Psoas muscle (tissue), 8 donors: Measurements from ENCODE around the gene CLBA1. TPM values are rescaled to one million over a fixed set of nuclear protein-coding genes. Genes with fewer than 3 reads are reported as not detected.

ENCODE experiments used
- ATAC-seq, 4 donors: fragments of 200-7000 bp; cut with Tn5 transposase; one replicate each; pipeline ENCODE4 v1.9.1; 2020; ENCODE audit warnings: moderate library complexity in 3 of 4, mild to moderate bottlenecking in 2 of 4
- DNase-seq, 2 donors: peaks; one replicate each; pipeline ENCODE4 v3.0.0-alpha.2; 2020
- H3K27ac ChIP-seq: fragments of 200-600 bp; one replicate; pipeline ENCODE4 v1.8.0; 2022
- H3K27me3 ChIP-seq, 3 donors: fragments of 200-600 bp in 1 of 3; one replicate each; pipeline versions ENCODE4 v1.6.1 to v1.8.0; 2013 to 2022; ENCODE audit warnings: low read length in 2 of 3, mild to moderate bottlenecking in 2 of 3, moderate library complexity in 1 of 3; ENCODE audit not compliant: insufficient read depth in 3 of 3
- H3K36me3 ChIP-seq, 2 donors: fragments of 200-600 bp in 1 of 2; one replicate each; pipeline versions ENCODE4 v1.6.1 to v1.8.0; 2013 to 2022; ENCODE audit warnings: low read depth in 1 of 2, mild to moderate bottlenecking in 1 of 2, moderate library complexity in 1 of 2; ENCODE audit not compliant: insufficient read depth in 1 of 2
- H3K4me1 ChIP-seq: fragments of 200-600 bp; one replicate; pipeline ENCODE4 v1.8.0; 2022
- H3K4me3 ChIP-seq: fragments of 200-600 bp; one replicate; pipeline ENCODE4 v1.8.0; 2022; ENCODE audit warnings: mild to moderate bottlenecking
- H3K9me3 ChIP-seq: fragments of 200-600 bp; one replicate; pipeline ENCODE4 v1.8.0; 2022
- CTCF ChIP-seq: fragments of 200-600 bp; IDR thresholded peaks from one replicate; pipeline ENCODE4 v1.8.0; 2022; ENCODE audit warnings: antibody characterized with exemption
- WGBS, 3 donors: extraction: QIAGEN DNeasy Blood & Tissue Kit; methylation state at CpG; one replicate each; pipeline versions ENCODE4 v1.1.6 to v1.1.7; 2013; 5-methylcytosine and 5-hydroxymethylcytosine counted together
- intact Hi-C, 2 donors: fragments of 100-400 bp; cut with DNase I; formaldehyde crosslinking; loops; one replicate each; pipeline versions ENCODE4 v1.11.0 to v1.14.2; 2022
- polyA plus RNA-seq, 3 donors: library from polyadenylated mRNA; stranded (reverse); fragments of 200-250 nt; gene quantifications; one replicate each; pipeline ENCODE4 v1.2.3, GENCODE V29; 2013
- total RNA-seq, 4 donors: library from RNA; stranded (reverse); fragmentation: NEBNext Ultra II Directional in 2 of 4; extraction: Animal tissue kit (Norgen Biotek cat#: 25700) in 2 of 4; gene quantifications; one replicate each; pipeline versions ENCODE4 v1.2.1 to v1.2.4, GENCODE V29; 2021 to 2023
- donor health status: healthy with polysubstance abuse.
- donor health status: DM: no; HTN: no; CAD: no; lungs with moderate emphysema.
- donor health status: Bipolar disorder and iron deficiency.
- donor health status: healthy.
- donor health status: DM: yes; HTN: yes; CAD: no.
- donor health status: DM: no; HTN: no; CAD: no.
- donor health status: DM: no; HTN: no; CAD: no.
- donor health status: DM: yes; HTN: yes; CAD: no.

CLBA1 gene
- total and polyA plus RNA-seq, 7 donors = 1.3 to 6.8 (median 1.7) TPM

DNA sequence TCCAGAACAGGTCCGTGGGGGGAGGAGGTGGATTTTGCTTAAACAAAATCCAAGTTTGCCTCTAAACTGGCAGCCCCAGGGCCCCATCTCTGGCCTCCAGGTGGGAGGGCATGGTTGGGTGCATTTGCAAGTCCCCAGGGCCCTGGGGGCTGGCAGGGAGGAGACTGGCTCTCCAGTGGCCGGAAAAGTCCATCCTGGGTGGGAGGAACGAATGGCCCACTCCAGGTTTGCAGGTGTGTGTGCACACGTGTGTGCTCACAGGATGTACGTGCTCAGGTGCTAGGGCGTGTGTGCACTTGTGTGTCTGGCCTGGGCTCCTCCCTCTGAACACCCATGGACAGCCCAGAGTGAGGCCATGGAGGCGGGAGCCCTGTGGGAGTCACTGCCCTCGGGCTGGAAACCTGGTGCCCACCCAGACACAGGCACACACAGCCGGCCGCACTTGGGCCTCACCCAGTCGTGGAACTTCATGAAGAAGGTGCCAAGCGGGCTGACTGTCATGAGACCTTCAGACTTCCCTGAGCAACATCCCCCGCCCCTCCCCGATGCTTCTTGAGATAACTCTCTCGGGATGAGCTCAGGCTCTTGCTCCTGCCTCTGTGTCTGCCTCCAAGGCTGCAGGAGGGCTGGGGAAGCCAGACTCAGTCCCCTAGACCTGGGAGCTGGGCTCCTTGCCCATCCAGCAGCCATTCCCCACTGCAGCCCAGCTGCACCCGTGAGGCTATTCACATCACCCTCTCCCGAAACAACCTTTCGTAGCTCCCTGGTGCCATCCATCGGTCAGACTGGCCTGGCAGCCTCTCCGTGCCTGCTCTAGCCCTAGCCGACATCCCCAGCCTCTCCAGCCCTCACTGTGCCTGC, 16.8 kb upstream of the CLBA1 start:
- H3K36me3 ChIP-seq = no peaks in the 10 kb centered on the region
- no peak for TF ChIP-seq CTCF
- H3K4me1 ChIP-seq = peaks cover 16% of the 10 kb centered on the region
- peak; percentile 47 to 59 for DNase-seq
- no peaks in the 10 kb centered on the region for H3K9me3 ChIP-seq
- 55 to 64% (median 63%) methylated on average over 21 of the region's 21 CpGs for WGBS, 3 donors
- no peak for ATAC-seq
- peak overlapping the region; percentile 42 for H3K4me3 ChIP-seq
- intact Hi-C loops = no loop called here
- peaks cover 0 to 45% (median 11%) of the 10 kb centered on the region in 3 donors for H3K27me3 ChIP-seq
- H3K27ac ChIP-seq = no peak overlapping the region

DNA sequence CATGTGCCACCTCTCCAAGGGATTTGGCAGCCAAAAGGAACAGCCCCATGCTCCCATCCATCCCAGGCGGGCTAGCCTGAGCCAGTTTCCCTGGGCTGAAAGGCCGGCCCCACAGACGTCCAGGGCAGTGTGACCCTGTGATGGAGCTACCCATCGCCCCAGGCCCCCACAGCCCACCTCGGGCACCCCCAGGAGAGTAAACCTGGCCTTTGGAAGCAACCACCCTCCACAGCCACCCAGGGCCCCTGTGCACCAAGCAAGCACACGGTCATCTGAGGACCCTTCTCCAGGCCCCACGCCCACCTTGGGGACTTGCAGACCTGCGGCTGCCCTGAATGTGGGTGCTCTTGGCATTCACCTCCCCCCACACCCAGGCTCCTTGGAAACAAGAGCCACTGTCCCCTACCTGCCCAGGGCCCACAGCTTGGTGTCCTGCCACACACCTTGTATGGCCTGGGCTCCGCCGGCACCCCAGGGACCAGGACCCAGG, 15.8 kb upstream of the CLBA1 start:
- TF ChIP-seq CTCF = no peak
- ATAC-seq (no peak), DNase-seq (peak in 1 of 2 donors; percentile 52)
- no peaks in the 10 kb centered on the region for H3K36me3 ChIP-seq
- peak overlapping the region; percentile 18 for H3K4me3 ChIP-seq
- WGBS, 3 donors = 90 to 93% (median 93%) methylated on average over 10 of the region's 10 CpGs
- no peaks in the 10 kb centered on the region for H3K9me3 ChIP-seq
- peaks cover 16% of the 10 kb centered on the region for H3K4me1 ChIP-seq
- no peak overlapping the region for H3K27ac ChIP-seq
- peaks cover 0 to 45% (median 11%) of the 10 kb centered on the region in 3 donors for H3K27me3 ChIP-seq
- intact Hi-C loops = no loop called here

DNA sequence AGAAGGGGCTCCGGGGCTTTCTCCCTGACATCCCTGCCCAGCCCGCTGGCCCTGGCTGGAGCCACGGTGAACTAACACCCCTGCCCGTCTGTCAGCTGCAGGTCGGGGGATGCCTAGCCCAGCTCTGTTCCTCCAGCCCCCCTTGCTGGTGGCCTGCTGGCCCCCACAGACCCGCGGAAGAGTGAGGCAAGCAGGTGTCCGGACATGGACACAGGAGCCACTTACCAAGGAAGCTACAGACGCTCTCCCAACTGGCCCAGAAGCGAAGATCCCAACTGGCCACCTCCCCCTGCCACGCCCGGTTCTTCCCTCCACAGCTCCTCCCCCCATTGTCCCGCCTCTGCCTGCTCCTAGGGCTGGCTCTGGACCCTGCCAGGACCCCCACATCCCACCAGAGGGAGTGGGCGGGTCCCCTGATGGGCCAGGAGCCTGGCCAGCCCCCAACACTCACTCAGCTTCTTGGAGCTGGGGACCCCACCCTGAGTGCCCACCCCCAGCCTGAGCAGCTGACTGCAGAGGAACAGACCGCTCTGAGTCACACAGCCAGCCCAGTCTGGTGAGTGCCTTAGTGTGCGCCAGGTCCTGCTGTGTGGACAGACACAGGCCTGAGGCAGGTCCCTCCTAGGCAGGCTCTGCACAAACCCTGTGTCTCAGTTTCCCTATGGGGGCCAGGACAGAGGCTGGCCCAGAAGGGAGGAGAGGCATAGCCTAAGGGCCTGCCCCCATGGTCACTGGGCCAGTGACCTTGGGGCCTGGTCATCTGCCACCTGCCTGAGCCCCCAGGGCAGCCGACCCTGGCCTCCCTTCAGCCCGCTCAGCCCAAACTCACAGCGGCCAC, 15.1 kb upstream of the CLBA1 start:
- Histone ChIP-seq H3K27me3 (peaks cover 0 to 45% (median 11%) of the 10 kb centered on the region in 3 donors), H3K4me1 (peaks cover 16% of the 10 kb centered on the region), H3K27ac (peak overlapping the region; percentile 1), H3K9me3 (no peaks in the 10 kb centered on the region), H3K36me3 (no peaks in the 10 kb centered on the region), H3K4me3 (peak overlapping the region; percentile 18)
- TF ChIP-seq CTCF = no peak
- intact Hi-C loops = no loop called here
- WGBS, 3 donors = 52 to 75% (median 57%) methylated on average over 17 to 19 of the region's 19 CpGs
- ATAC-seq = peak in 2 of 4 donors; percentile 32 to 39
- DNase-seq = peak; percentile 85 to 89

- no peaks in the 10 kb centered on the region for H3K36me3 ChIP-seq
- H3K27me3 ChIP-seq = peaks cover 0 to 42% (median 10%) of the 10 kb centered on the region in 3 donors
- DNase-seq (peak in 1 of 2 donors; percentile 44), ATAC-seq (no peak)
- no peak for TF ChIP-seq CTCF
- H3K9me3 ChIP-seq = no peaks in the 10 kb centered on the region
- no peak overlapping the region for H3K4me3 ChIP-seq
- intact Hi-C loops = no loop called here
- H3K4me1 ChIP-seq = peaks cover 23% of the 10 kb centered on the region
- WGBS, 3 donors = 90 to 92% (median 90%) methylated on average over 12 of the region's 12 CpGs
- no peak overlapping the region for H3K27ac ChIP-seq
These were observed 13.9 kb upstream of the CLBA1 start for GRCh38 chr14:104971447-104972240.
